ENCODE measurements around the gene NRP2. TPM values are rescaled to one million over a fixed set of nuclear protein-coding genes. Genes with fewer than 3 reads are reported as not detected.

NRP2 gene
- total and polyA plus RNA-seq, 2 experiments from 2014 or later, result 61.0 to 79.2 TPM

GRCh38 chr2:205684871-205685313 lies 2.6 kb downstream of the NRP2 start:
- DNase-seq (ENCODE audit: low spot score), result no peak
- H3K9me3 ChIP-seq (ENCODE audit: low read depth), result no peaks in the 10 kb centered on the region
- H3K4me1 ChIP-seq (ENCODE audit: insufficient read depth), result peaks cover 26% of the 10 kb centered on the region
- WGBS (ENCODE audit: low lambda C conversion rate, missing lambda C conversion rate), result 9% methylated on average over 34 of the region's 35 CpGs
- TF ChIP-seq EZH2 (IDR thresholded peaks at IDR 0.05; ENCODE audit: borderline replicate concordance), result no peak
- TF ChIP-seq EZH2phosphoT487 (IDR thresholded peaks at IDR 0.05; ENCODE audit: low read depth, severe bottlenecking, unreplicated experiment), result no peak
- no peak for TF ChIP-seq CTCF (IDR thresholded peaks at IDR 0.05; ENCODE audit: poor library complexity)
- H3K27me3 ChIP-seq, result no peaks in the 10 kb centered on the region
- H3K36me3 ChIP-seq (replicated peaks; ENCODE audit: insufficient read depth, low read depth), result no peaks in the 10 kb centered on the region
- peaks cover 2% of the 10 kb centered on the region for H4K20me1 ChIP-seq (ENCODE audit: insufficient read depth, poor library complexity, severe bottlenecking)
- peak overlapping the region; percentile 79 for H3K4me3 ChIP-seq
- no peak overlapping the region for H3K27ac ChIP-seq
- peaks cover 72% of the 10 kb centered on the region for H3K79me2 ChIP-seq
- H2AFZ ChIP-seq, result no peak overlapping the region
- no peaks in the 10 kb centered on the region for H3K9me2 ChIP-seq (replicated peaks; ENCODE audit: insufficient read depth)
- peak overlapping the region; percentile 98 for H3K4me2 ChIP-seq

GRCh38 chr2:205685314-205686055 lies 3.2 kb downstream of the NRP2 start:
- Histone ChIP-seq H4K20me1 (ENCODE audit: insufficient read depth, poor library complexity, severe bottlenecking) (peaks cover 2% of the 10 kb centered on the region), H3K4me3 (peak overlapping the region; percentile 79), H3K27me3 (no peaks in the 10 kb centered on the region), H3K27ac (no peak overlapping the region), H3K4me1 (ENCODE audit: insufficient read depth) (peaks cover 25% of the 10 kb centered on the region), H3K79me2 (peaks cover 75% of the 10 kb centered on the region), H3K9me2 (replicated peaks; ENCODE audit: insufficient read depth) (no peaks in the 10 kb centered on the region), H3K36me3 (replicated peaks; ENCODE audit: insufficient read depth, low read depth) (no peaks in the 10 kb centered on the region), H2AFZ (peak overlapping the region; percentile 41), H3K9me3 (ENCODE audit: low read depth) (no peaks in the 10 kb centered on the region), H3K4me2 (peak overlapping the region; percentile 98)
- DNase-seq (ENCODE audit: low spot score), result no peak
- WGBS (ENCODE audit: low lambda C conversion rate, missing lambda C conversion rate), result 1% methylated on average over 46 of the region's 72 CpGs
- TF ChIP-seq EZH2 (IDR thresholded peaks at IDR 0.05; ENCODE audit: borderline replicate concordance) (no peak), EZH2phosphoT487 (IDR thresholded peaks at IDR 0.05; ENCODE audit: low read depth, severe bottlenecking, unreplicated experiment) (no peak), CTCF (IDR thresholded peaks at IDR 0.05; ENCODE audit: poor library complexity) (no peak)

- Histone ChIP-seq H3K9me2 (replicated peaks; ENCODE audit: insufficient read depth) (no peaks in the 10 kb centered on the region), H2AFZ (peak overlapping the region; percentile 38), H3K27me3 (no peaks in the 10 kb centered on the region), H4K20me1 (ENCODE audit: insufficient read depth, poor library complexity, severe bottlenecking) (peaks cover 2% of the 10 kb centered on the region), H3K79me2 (peaks cover 82% of the 10 kb centered on the region), H3K27ac (no peak overlapping the region), H3K4me1 (ENCODE audit: insufficient read depth) (peaks cover 18% of the 10 kb centered on the region), H3K9me3 (ENCODE audit: low read depth) (no peaks in the 10 kb centered on the region), H3K36me3 (replicated peaks; ENCODE audit: insufficient read depth, low read depth) (no peaks in the 10 kb centered on the region), H3K4me2 (peak overlapping the region; percentile 98), H3K4me3 (peak overlapping the region; percentile 68)
- TF ChIP-seq EZH2 (IDR thresholded peaks at IDR 0.05; ENCODE audit: borderline replicate concordance) (no peak), EZH2phosphoT487 (IDR thresholded peaks at IDR 0.05; ENCODE audit: low read depth, severe bottlenecking, unreplicated experiment) (no peak), CTCF (IDR thresholded peaks at IDR 0.05; ENCODE audit: poor library complexity) (no peak)
- 6% methylated on average over 43 of the region's 45 CpGs for whole genome bisulfite sequencing (ENCODE audit: low lambda C conversion rate, missing lambda C conversion rate)
- no peak for DNase-seq (ENCODE audit: low spot score)
Measured at GRCh38 chr2:205686056-205686782, 3.9 kb downstream of the NRP2 start.
